ENCODE data around the gene PIAS3.

PIAS3 gene

DNA sequence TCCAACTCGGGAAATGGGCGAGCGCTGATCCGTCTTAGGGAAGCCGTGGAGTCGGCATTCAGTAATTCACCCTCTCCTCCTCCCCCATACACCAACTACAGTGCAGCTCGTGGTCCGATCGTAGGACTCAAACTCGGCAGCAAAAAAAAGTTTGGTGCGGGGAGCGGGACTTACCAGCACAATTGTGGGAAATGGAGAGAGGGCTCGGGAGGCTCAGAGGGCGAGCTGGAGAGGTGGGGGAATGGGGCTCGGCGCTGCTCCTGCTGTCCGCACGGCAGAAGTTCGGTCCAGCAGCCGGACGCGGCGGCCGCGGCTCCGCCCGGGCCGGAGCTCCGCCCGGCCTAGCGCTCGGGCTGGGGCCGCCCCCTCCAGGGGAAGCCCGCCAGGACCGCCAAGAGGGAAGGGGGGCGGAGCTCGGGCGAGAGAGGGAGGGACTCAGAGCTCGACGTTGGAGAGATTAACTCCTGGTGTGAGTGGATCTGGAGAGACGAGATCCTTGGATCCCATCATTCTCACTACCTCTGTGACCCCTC lies 676 bp upstream of the PIAS3 start:
- ChIA-PET CTCF (interaction anchor here (0.9 to 9.6 kb wide), 11 partner anchors 10 to 172 kb away, joined by 3 to 190 read pairs (median 4); partner anchors contain the start of genes ANKRD35, ITGA10 and NUDT17), POLR2A (interaction anchor here (0.6 to 4.6 kb wide), 25 partner anchors 9 to 579 kb away, joined by 3 to 127 read pairs (median 5); partner anchors contain the start of genes ANKRD34A, ANKRD35, LIX1L and NUDT17)
- TF ChIP-seq ZNF350 (tag by site-specific recombination; IDR thresholded peaks at IDR 0.05) (no peak), PRDM10 (tag by site-specific recombination; IDR thresholded peaks at IDR 0.05) (0 out of 2 replicates have a peak, but pooled peaks have one; percentile 18), SP2 (tag by site-specific recombination; IDR thresholded peaks at IDR 0.05) (peak; percentile 75), GLIS1 (tag by site-specific recombination; IDR thresholded peaks at IDR 0.05) (peak; percentile 14; the same call in 1 of the 2 replicates), ZNF561 (tag by site-specific recombination; IDR thresholded peaks at IDR 0.05; ENCODE audit: borderline replicate concordance) (peak; percentile 74; the same call in 1 of the 2 replicates), ZNF513 (tag by site-specific recombination; IDR thresholded peaks at IDR 0.05) (0 out of 2 replicates have a peak, but pooled peaks have one; percentile 20), ZNF660 (tag by site-specific recombination; IDR thresholded peaks at IDR 0.05) (peak; percentile 42; the same call in 1 of the 2 replicates), ZNF48 (tag by site-specific recombination; IDR thresholded peaks at IDR 0.05) (no peak), ZNF37A (tag by site-specific recombination; IDR thresholded peaks at IDR 0.05) (no peak), ZNF521 (tag by site-specific recombination; IDR thresholded peaks at IDR 0.05) (no peak), KLF1 (tag by site-specific recombination; IDR thresholded peaks at IDR 0.05) (peak; percentile 24; the same call in 1 of the 2 replicates), RBAK (tag by site-specific recombination; IDR thresholded peaks at IDR 0.05) (no peak), ZNF335 (tag by site-specific recombination; conservative IDR thresholded peaks at IDR 0.05) (peak; percentile 75), ZNF677 (tag by site-specific recombination; IDR thresholded peaks at IDR 0.05) (no peak), ZBTB44 (tag by site-specific recombination; IDR thresholded peaks at IDR 0.05) (0 out of 2 replicates have a peak, but pooled peaks have one; percentile 4), ZBTB8A (tag by site-specific recombination; IDR thresholded peaks at IDR 0.05) (peak; percentile 22; the same call in 1 of the 2 replicates), ZNF24 (tag by site-specific recombination; IDR thresholded peaks at IDR 0.05) (peak; percentile 65), ZSCAN16 (tag by site-specific recombination; IDR thresholded peaks at IDR 0.05) (no peak), PRDM1 (tag by site-specific recombination; IDR thresholded peaks at IDR 0.05) (0 out of 2 replicates have a peak, but pooled peaks have one; percentile 6), KLF8 (tag by site-specific recombination; IDR thresholded peaks at IDR 0.05) (0 out of 2 replicates have a peak, but pooled peaks have one; percentile 14)
- TF ChIP-seq, protein P1, sequence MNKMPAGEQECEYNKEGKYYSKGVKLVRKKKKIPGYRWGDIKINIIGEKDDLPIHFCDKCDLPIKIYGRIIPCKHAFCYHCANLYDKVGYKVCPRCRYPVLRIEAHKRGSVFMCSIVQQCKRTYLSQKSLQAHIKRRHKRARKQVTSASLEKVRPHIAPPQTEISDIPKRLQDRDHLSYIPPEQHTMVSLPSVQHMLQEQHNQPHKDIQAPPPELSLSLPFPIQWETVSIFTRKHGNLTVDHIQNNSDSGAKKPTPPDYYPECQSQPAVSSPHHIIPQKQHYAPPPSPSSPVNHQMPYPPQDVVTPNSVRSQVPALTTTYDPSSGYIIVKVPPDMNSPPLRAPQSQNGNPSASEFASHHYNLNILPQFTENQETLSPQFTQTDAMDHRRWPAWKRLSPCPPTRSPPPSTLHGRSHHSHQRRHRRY (tag by site-specific recombination; IDR thresholded peaks at IDR 0.05): no peak
- TF ChIP-seq, protein P2, sequence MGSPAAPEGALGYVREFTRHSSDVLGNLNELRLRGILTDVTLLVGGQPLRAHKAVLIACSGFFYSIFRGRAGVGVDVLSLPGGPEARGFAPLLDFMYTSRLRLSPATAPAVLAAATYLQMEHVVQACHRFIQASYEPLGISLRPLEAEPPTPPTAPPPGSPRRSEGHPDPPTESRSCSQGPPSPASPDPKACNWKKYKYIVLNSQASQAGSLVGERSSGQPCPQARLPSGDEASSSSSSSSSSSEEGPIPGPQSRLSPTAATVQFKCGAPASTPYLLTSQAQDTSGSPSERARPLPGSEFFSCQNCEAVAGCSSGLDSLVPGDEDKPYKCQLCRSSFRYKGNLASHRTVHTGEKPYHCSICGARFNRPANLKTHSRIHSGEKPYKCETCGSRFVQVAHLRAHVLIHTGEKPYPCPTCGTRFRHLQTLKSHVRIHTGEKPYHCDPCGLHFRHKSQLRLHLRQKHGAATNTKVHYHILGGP (tag by site-specific recombination; IDR thresholded peaks at IDR 0.05): no peak
- TF ChIP-seq, protein P3, sequence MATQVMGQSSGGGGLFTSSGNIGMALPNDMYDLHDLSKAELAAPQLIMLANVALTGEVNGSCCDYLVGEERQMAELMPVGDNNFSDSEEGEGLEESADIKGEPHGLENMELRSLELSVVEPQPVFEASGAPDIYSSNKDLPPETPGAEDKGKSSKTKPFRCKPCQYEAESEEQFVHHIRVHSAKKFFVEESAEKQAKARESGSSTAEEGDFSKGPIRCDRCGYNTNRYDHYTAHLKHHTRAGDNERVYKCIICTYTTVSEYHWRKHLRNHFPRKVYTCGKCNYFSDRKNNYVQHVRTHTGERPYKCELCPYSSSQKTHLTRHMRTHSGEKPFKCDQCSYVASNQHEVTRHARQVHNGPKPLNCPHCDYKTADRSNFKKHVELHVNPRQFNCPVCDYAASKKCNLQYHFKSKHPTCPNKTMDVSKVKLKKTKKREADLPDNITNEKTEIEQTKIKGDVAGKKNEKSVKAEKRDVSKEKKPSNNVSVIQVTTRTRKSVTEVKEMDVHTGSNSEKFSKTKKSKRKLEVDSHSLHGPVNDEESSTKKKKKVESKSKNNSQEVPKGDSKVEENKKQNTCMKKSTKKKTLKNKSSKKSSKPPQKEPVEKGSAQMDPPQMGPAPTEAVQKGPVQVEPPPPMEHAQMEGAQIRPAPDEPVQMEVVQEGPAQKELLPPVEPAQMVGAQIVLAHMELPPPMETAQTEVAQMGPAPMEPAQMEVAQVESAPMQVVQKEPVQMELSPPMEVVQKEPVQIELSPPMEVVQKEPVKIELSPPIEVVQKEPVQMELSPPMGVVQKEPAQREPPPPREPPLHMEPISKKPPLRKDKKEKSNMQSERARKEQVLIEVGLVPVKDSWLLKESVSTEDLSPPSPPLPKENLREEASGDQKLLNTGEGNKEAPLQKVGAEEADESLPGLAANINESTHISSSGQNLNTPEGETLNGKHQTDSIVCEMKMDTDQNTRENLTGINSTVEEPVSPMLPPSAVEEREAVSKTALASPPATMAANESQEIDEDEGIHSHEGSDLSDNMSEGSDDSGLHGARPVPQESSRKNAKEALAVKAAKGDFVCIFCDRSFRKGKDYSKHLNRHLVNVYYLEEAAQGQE (tag by site-specific recombination; IDR thresholded peaks at IDR 0.05): peak; percentile 69; the same call in 1 of the 2 replicates
- TF ChIP-seq, protein P4, sequence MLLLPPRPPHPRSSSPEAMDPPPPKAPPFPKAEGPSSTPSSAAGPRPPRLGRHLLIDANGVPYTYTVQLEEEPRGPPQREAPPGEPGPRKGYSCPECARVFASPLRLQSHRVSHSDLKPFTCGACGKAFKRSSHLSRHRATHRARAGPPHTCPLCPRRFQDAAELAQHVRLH (tag by site-specific recombination; IDR thresholded peaks at IDR 0.05): no peak

More for the DNA sequence above, 676 bp upstream of the PIAS3 start:
- peaks cover 4 to 26% of the 10 kb centered on the region in 2 experiments for H3K36me3 ChIP-seq (ENCODE audit: control insufficient read depth in 2 of 2, insufficient read depth in 1 of 2, low read length in 2 of 2)
- H3K27ac ChIP-seq (ENCODE audit: extremely low read depth, low read depth, low read length): peak overlapping the region; percentile 65; the same call in 1 of the 2 replicates
- H3K9me3 ChIP-seq (ENCODE audit: control insufficient read depth, insufficient read depth, low read depth, low read length): no peaks in the 10 kb centered on the region
- H3K4me3 ChIP-seq (ENCODE audit: low read depth, low read length): peak overlapping the region; percentile 68
- H3K4me1 ChIP-seq (ENCODE audit: control insufficient read depth, insufficient read depth, low read length): no peaks in the 10 kb centered on the region

Measured in HEK293 (cell line).